GM12892 (cell line): ENCODE data around the gene GYG1.

Experiments
- POLR2A ChIP-seq: IDR thresholded peaks from 2 replicates; pipeline ENCODE4 v1.6.1; 2011; ENCODE audit warnings: low read depth, low read length, control low read depth
- TAF1 ChIP-seq: IDR thresholded peaks from 2 replicates; pipeline ENCODE4 v1.6.1; 2011; ENCODE audit warnings: low read depth, mild to moderate bottlenecking, control low read depth, low read length, borderline replicate concordance

- TF ChIP-seq TAF1 (no peak), POLR2A (no peak)
Observed at GRCh38 chr3:148958696-148959095, 32.6 kb upstream of the GYG1 start.
